Measurements from ENCODE around the gene SIGLEC7.

DNA sequence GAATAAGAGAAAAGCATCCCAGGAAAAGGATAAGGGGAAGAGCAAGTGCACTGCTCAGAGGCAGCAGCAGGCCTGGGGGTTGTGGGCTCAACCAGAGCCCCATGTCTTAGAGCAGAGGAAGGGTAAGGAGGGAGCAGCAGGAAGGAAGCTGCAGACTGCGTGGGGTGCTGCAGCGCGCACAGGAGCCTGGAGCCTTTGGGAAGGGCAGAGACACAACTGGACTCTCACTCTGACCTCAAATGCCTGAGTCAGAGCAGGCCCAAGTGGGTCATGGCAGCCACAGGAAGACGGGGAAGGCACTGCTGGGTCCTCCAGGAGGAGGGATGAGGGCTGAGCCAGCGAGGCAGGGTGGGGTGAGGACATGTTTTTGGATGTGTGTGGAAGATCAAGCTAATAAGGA is 31.6 kb downstream of the SIGLEC7 start:
- TF ChIP-seq, protein P1, sequence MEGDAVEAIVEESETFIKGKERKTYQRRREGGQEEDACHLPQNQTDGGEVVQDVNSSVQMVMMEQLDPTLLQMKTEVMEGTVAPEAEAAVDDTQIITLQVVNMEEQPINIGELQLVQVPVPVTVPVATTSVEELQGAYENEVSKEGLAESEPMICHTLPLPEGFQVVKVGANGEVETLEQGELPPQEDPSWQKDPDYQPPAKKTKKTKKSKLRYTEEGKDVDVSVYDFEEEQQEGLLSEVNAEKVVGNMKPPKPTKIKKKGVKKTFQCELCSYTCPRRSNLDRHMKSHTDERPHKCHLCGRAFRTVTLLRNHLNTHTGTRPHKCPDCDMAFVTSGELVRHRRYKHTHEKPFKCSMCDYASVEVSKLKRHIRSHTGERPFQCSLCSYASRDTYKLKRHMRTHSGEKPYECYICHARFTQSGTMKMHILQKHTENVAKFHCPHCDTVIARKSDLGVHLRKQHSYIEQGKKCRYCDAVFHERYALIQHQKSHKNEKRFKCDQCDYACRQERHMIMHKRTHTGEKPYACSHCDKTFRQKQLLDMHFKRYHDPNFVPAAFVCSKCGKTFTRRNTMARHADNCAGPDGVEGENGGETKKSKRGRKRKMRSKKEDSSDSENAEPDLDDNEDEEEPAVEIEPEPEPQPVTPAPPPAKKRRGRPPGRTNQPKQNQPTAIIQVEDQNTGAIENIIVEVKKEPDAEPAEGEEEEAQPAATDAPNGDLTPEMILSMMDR (IDR thresholded peaks at IDR 0.05): no peak
- TF ChIP-seq POLR2A (IDR thresholded peaks at IDR 0.05): no peak

Data from thyroid gland (tissue), 4 donors.